ENCODE measurements around the gene UBAC1.
A peak's percentile ranks its signal among the peaks of the same experiment; 100 is the strongest.
"Not testable (repeated sequence)": the region's sequence is repeated elsewhere in the genome, so short reads cannot be mapped to it uniquely, and the experiment has no call there.

Gene UBAC1

DNA sequence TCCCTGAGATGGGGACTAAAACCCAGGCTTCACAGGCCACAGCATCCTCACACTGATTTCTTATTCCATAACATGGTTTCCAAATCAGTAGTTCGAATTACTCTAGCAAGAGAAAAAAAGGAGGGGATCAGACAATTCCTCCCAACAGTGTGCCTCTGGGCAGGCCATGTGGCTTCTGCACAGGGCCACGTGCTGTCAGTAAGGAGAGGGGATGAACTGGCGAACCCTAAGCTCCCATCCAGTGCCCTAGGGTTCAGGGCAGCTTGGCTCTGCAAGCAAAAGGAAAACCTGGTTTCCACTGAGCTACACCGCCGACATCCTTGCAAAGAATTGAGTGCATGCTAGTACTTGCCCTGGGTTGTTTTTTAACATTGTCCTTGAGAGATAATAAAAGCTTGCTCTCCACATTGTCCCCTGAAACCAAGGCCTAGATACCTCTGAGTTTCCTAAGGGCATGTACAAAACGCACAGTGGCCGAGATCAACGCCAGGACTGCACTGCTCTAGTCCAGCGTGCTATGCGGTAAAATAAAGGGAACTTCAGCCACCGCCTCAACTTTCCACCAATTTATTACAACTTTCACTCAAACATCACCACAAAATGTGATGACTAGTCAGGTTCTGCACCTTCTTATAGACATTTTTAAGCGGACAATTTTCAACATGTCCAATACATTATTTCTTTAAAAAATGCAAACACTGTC is 58.4 kb downstream of the UBAC1 start:
- no peak for DNase-seq (ENCODE audit: extremely low read depth in 1 of 2, low read depth in 1 of 2)

DNA sequence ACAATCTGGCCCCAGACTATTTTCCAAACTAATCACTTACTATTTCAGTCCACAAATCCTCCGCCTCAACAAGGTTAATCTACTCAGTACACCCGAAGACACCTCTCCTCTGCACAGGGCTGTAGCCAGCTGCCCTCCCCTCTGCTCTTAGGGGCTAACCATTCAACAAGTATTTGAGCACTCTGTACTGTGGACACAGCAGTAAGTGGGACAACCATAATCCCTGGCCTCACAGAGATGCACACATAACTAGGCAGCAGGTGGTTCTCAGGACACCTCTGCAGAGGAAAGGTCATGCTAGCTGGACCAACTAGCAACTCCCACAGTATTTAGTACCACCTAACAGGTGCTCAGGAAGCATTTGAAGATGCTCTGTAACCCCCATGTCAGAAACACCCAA is 59.3 kb downstream of the UBAC1 start:
- no peak for DNase-seq (ENCODE audit: extremely low read depth in 1 of 2, low read depth in 1 of 2)

DNA sequence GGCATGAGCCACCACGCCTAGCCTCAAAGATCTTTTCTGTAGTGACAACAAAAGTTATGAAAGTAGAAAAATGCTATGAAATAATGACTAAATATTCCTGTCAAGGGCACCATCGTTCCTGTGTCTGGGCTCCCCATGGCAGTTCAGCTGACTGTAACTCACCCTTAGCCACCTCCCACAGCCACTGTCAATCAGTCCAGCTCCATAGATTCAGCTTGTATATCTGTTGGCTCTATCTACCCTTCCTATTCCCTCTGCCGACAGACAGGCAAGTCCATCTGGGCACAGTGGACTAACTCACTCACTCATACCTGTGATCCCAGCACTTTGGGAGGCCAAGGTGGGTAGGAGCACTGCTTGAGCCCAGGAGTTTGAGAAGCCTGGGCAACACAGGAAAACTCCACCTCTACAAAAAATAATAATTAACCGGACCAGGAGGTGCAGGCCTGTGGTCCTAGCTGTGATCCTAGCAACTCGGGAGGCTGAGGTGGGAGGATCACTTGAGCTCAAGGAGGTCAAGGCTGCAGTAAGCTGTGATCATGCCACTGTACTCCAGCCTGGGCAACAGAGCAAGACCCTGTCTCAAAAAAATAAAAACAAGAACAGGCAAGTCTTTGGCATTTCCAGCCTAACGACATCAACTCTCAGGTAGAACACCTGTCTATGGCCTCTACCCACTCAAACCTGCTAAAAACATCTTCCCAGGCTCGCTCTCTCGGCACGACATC is 60.0 kb downstream of the UBAC1 start:
- DNase-seq (ENCODE audit: extremely low read depth in 1 of 2, low read depth in 1 of 2), result no peak

DNA sequence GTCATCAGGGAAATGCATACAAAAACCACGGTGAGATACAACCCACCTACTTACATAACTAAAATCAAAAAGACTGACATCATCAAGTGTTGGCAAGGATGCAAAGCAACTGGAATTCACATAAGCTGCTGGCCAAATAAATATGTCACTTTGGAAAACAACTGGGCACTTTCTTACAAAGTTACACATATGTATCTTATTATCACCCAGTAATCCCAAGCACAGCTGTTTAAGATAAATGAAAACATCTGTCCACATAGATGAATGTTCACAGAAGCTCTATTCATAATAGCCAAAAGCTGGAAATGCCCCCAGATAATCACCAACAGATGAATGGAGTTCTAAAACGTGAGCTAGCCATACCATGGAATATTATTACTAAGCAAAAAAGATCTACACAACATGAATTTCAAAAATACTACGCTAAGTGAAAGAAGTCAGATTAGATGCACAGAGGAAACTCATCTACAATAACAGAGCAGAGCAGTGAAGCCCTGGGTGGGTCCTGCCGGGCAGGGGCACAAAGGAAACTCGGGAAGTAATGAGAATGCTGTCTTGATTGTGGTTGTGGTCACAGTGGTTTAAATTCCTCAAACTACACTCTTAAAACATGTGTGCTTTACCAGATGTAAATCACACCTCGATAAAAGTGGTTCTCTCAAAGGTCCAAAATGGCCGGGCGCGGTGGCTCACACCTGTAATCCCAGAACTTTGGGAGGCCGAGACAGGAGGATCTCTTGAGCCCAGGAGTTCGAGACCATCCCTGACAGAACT is 62.4 kb downstream of the UBAC1 start:
- no peak for DNase-seq (ENCODE audit: extremely low read depth in 1 of 2, low read depth in 1 of 2)

- no peak for DNase-seq (ENCODE audit: extremely low read depth in 1 of 2, low read depth in 1 of 2)
Observed at GRCh38 chr9:135896626-135897025, 64.5 kb downstream of the UBAC1 start.

DNA sequence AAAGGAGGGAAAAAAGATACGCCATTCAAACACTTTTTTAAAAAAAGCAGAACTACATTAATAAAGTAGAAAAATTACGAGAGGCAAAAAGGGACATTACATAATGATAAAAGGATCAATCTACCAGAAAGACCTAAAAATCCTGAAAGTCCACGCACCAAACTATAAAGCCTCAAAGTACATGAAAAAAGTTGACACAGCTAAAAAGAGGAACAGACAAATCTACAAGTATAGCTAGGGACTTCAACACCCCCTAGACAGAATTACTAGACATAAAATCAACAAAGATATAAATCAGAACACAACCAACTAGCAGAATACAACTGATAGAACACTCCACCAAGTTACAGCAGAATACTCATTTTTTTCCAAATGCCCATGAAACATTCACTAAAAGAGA is 65.0 kb downstream of the UBAC1 start:
- DNase-seq (ENCODE audit: extremely low read depth in 1 of 2, low read depth in 1 of 2), result no peak

DNA sequence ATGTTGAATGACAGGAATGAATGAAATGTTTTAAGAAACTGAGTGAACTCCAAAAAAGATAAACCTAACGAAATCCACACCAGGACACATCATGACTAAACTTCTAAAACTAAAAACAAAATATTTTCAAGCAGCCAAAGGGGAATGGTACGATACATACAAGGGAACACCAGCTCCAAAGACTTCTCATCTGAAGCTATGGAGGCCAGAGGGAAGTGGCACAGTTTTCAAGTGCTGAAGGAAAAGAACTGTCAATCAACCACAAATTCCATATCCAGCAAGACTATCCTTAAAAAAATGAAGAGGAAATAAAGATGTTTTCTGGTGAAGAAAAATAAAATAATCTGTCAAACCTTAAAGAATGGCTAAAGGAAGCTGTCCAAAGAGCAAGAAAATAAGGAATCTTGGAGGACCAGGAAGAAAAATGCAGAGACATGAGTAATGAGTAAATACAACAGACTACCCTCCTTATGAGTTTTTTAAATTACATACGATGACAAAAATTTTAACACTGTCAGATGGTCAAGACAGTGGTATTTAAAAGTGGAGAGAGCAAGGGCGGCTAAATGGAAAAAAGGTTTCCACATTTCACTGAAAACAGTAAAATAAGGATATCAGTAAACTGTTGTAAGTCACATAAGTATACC is 65.8 kb downstream of the UBAC1 start:
- no peak for DNase-seq (ENCODE audit: extremely low read depth in 1 of 2, low read depth in 1 of 2)

DNA sequence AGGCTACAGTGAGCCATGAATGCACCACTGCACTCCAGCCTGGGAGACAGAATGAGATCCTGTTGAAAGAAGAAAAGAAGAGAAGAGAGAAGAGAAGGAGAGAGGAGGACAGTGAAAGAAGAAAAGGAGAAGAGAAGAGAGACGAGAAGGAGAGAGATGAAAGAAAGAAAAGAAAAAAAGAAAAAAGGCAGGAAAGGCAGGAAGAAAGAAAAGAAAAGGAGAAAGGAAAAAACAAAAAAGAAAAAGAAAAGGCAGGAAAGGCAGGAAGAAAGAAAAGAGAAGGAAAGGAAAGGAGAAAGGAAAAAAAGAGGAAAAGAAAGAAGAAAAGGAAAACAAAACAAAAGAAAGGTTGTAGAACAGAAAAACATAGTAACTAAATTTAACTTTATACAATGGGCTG is 68.1 kb downstream of the UBAC1 start:
- DNase-seq (ENCODE audit: extremely low read depth in 1 of 2, low read depth in 1 of 2), result no peak

DNA sequence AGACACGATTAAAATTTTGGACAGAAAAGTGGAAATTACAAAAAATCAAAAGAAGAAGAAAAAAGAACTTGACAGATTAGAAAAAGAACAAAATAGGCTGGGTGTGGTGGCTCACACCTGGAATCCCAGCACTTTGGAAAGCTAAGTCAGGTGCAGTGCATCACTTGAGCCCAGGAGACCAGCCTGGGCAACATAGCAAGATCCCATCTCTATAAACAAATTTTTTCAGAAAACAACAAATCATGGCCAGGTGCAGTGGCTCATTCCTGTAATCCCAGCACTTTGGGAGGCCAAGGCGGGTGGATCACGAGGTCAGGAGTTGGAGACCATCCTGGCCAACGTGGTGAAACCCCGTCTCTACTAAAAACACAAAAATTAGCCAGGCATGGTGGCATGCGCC is 68.8 kb downstream of the UBAC1 start:
- DNase-seq (ENCODE audit: extremely low read depth in 1 of 2, low read depth in 1 of 2), result not testable (repeated sequence)

DNA sequence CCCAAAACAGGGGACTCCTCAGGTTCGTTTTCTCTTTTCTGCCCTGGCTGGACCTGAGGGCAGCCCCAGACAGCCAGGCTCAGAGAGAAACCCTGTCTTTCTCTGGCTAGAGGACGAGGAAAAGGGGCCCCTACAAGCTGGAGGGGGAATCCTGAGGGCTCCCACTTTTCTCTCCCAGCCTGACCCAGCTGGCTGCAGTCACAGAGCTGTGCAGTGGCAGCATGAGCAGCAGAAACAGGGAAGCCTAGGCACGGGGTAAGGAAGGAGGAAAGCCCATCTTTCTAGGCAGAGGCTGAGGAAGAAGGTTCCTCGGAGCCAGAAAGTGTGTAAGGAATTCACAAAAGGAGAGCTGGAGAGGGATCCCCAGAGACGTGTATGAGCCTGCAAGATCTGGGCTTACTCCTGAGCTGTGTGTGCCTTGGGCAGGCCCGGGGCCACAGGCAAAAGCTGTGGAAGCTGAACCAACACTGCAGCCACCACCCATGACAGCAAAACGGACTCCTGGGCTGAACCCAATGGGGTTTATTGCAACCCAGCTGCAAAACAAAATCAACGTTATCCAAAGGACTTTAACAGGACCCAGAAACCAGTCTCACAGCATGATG is 70.0 kb downstream of the UBAC1 start:
- DNase-seq (ENCODE audit: extremely low read depth in 1 of 2, low read depth in 1 of 2), result no peak

DNA sequence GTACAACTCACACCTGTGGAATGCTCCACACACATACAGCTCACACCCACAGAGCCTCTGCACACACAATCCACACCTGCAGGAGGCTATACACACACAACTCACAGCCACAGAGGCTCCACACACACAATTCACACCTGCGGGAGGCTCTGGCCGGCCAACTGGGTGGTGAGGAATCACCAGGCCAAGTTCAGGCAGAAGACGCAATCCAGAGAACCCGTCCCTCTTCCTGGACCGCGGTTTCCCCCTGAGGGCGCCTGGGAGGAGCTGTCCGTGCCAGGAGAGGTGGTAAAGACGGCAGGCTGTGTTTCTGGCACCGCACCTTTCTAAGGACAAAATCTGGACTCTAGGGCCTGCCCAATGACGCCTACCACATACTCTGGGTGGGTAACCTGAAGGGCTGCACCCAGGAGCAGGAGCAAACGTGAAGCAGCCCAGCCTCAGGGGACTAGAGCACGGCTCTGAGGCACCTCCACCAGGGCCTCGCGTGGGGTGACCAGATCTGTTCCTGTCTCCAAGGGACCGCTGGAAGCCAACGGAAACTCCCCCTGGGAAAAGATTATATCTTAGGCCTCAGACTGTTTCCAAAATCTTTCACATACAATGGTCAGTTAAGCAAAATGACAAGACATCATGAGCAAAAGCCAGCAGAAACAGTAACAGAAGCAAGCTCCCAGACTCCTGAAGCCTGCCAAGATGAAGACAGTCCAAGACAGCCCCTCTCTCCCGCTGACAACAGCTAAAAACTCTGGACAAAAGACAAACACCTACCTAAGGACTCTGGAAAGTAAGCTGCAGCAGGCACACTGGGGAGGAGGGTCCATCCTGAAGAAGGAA is 70.8 kb downstream of the UBAC1 start:
- DNase-seq (ENCODE audit: extremely low read depth in 1 of 2, low read depth in 1 of 2), result no peak

DNA sequence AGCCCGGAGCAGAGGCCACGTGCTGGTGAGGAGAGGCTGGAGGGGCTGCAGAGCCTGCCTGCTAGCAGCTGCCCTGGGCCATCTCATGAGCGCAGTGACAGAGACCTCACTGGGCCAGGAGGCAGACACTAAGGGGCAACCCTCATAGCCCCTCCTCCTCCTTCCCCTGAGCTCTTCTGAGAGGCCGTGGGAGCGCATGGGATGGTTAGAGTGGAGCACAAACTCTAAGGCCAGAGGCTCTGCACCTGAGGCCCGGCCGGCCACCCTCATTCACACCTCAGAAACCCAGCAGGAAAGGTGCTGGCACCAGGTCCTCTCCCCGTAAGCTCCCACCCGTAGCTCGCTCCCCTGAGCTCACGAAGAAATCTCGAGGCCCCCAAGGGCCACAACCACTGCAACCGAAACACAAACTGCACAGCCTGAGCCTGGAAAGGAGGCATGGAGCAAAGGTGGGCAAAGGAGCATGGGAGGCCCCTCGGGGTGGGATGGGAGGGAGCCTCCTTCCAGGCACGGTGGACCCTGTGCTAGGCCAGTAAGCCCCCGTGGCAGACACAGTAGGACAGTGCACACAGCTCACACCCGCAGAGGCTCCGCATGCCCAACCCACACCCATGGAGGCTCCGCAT is 71.5 kb downstream of the UBAC1 start:
- no peak for DNase-seq (ENCODE audit: extremely low read depth in 1 of 2, low read depth in 1 of 2)

DNA sequence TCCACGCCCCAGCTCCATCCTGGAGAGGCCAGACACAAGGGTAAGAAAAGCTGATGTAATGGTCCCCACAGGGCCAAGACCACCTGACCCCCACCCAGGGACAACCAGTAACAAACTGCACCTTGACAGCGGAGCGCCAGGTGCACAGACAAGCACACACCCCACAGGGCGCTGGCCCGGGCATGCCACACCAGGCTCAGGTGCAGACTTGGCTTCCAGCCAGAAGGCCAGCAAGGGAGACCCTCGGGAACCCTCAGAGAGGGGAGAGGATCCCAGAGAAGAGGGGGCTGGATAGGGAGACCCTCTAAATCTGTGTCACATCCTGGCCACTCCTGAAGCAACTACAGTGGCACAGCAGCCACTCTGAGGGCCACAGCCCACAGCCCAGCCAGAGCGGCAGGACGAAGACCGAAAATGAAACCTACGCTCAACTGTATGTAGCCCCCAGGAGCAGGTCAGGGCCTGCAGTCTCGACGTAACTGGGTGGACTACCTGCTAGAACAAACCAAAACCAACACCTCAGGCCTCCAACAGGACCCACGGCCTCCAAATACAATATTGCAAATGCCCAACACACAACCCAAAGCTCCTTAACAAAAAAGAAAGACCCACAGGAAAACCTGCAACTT is 72.3 kb downstream of the UBAC1 start:
- DNase-seq (ENCODE audit: extremely low read depth in 1 of 2, low read depth in 1 of 2), result no peak

GRCh38 chr9:135888126-135888765 is 72.9 kb downstream of the UBAC1 start:
- no peak for DNase-seq (ENCODE audit: extremely low read depth in 1 of 2, low read depth in 1 of 2)

DNA sequence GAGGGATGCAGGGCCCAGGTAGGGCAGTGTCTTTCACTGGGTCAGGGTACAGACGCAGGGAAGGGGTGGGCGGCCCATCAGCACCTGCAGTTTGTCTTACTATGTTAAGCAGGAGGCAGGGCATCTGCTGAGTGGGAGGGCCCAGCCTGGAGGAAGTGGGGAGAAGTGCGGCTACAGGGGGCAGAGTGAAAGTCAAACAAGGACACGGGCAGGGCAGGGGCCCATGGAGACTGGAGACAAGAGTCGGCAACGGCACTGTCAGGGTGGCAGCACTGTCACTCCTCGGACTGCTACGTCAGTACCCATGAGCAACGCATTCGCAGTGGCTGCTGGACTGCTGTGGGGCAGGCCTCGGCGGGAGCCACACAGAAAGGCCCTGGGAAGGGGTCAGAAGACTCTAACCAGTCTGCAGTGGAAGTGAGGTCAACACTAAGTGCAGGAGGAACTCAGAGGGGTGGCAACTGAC is 73.6 kb downstream of the UBAC1 start:
- peak; percentile 33 to 38 for DNase-seq (ENCODE audit: extremely low read depth in 1 of 2, low read depth in 1 of 2)

DNA sequence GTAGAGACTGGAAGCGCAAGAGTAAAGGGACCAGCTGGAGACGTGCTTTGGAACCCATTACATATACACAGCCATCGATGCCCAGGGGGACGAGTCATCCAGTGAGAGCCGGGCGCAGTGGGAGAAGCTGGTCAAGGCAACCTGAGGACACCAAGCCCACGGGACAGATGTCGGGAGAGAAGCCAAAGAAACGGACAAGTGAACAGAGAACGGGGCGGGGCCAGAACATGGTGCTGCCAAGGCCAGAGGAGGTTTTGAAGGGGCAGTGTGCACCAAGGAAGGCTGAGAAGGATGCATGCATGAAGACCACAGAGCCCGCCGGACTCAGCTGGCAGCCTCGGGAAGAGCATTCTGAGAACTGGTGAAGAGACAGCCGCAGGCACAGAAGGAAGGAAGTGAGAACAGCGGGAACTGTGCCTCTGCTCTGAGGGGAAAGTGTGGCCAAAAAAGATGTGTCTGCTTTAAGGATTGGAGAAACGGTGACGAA is 74.1 kb downstream of the UBAC1 start:
- no peak for DNase-seq (ENCODE audit: extremely low read depth in 1 of 2, low read depth in 1 of 2)

DNA sequence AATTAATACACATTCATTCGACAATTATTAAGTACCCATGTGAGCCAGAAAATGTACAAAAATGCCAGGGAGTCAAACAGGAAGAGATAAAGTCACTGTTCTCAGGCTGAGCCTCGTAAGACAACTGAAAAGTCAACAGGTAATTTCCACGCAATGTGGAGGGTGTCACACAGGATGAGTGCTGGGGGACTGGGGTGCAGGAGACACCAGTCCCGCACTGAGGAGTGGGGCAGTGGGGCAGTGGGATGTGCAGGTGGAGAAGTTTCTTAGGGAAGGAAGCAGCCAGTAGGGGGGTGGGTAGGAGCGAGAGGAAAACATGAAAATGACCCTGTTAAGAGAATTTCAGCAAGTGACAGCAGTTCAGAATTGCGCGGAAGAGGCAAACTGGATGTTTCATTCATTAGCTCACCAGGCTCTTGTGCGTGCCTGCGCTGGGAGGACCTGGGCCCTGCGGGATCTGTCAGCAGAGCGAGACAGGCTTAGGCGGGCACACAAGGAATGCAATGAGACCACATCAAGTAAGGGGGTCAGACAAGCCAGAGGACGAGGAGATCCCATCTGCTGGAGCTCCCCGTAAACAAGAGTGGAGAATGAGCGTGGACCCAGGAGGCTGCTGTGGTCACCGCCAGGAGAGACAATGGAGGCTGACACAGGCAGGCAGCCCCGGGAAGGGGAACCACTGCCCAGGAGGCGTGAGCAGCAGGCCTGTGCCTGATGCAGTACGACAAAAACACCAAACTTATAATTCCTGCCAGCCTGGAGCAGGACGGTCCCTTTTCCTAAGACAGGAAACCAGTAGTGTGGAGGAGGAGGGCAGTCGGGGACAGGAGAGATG is 74.8 kb downstream of the UBAC1 start:
- no peak for DNase-seq (ENCODE audit: extremely low read depth in 1 of 2, low read depth in 1 of 2)
